GM10266 (cell line): ENCODE data around the gene AKR7A2.

Experiments
- DNase-seq: peaks from one replicate; pipeline ENCODE4 v3.0.0; 2012; ENCODE audit errors: extremely low spot score
- CTCF ChIP-seq: IDR thresholded peaks from 2 replicates; pipeline ENCODE4 v1.5.1; 2012; ENCODE audit warnings: mild to moderate bottlenecking, low read depth; ENCODE audit not compliant: control insufficient read depth, insufficient read depth; ENCODE audit errors: missing control alignments

Gene AKR7A2

GRCh38 chr1:19317126-19317910, 5.4 kb upstream of the AKR7A2 start:
- DNase-seq = no peak
- no peak for TF ChIP-seq CTCF

GRCh38 chr1:19315378-19316198, 3.6 kb upstream of the AKR7A2 start:
- DNase-seq = peak; percentile 51
- no peak for TF ChIP-seq CTCF

- peak; percentile 29 for DNase-seq
- TF ChIP-seq CTCF = no peak
These were observed 2.3 kb upstream of the AKR7A2 start for GRCh38 chr1:19313961-19314882.

- DNase-seq = no peak
- TF ChIP-seq CTCF = no peak
These were observed 1.7 kb upstream of the AKR7A2 start for GRCh38 chr1:19313636-19313959.

- no peak for TF ChIP-seq CTCF
- DNase-seq = peak; percentile 61
These were observed 1.1 kb upstream of the AKR7A2 start for GRCh38 chr1:19312782-19313635.

- DNase-seq = peak; percentile 24
These were observed 427 bp downstream of the AKR7A2 start for GRCh38 chr1:19311503-19311930.

More at GRCh38 chr1:19311503-19311930, 427 bp downstream of the AKR7A2 start:
- no peak for TF ChIP-seq CTCF
